A673 (cell line): ENCODE data around the gene RGS8.

Source experiments
- EZH2 ChIP-seq: fragments of 200-600 bp; sonication (generic); IDR thresholded peaks from 2 replicates; pipeline ENCODE4 v1.6.1; 2017; ENCODE audit warnings: borderline replicate concordance, low read depth, mild to moderate bottlenecking, mixed read lengths, antibody characterized with exemption, low read length; ENCODE audit not compliant: poor library complexity, severe bottlenecking
- TF ChIP-seq, protein P1 (sequence below): fragments of 300-800, 200-600 bp; sonication (generic); conservative IDR thresholded peaks from 2 replicates; pipeline ENCODE4 v1.5.1; 2017; ENCODE audit warnings: low read depth, mild to moderate bottlenecking, antibody characterized with exemption, low read length, moderate library complexity, mixed read lengths

- TF ChIP-seq, protein P1, sequence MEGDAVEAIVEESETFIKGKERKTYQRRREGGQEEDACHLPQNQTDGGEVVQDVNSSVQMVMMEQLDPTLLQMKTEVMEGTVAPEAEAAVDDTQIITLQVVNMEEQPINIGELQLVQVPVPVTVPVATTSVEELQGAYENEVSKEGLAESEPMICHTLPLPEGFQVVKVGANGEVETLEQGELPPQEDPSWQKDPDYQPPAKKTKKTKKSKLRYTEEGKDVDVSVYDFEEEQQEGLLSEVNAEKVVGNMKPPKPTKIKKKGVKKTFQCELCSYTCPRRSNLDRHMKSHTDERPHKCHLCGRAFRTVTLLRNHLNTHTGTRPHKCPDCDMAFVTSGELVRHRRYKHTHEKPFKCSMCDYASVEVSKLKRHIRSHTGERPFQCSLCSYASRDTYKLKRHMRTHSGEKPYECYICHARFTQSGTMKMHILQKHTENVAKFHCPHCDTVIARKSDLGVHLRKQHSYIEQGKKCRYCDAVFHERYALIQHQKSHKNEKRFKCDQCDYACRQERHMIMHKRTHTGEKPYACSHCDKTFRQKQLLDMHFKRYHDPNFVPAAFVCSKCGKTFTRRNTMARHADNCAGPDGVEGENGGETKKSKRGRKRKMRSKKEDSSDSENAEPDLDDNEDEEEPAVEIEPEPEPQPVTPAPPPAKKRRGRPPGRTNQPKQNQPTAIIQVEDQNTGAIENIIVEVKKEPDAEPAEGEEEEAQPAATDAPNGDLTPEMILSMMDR: no peak
- no peak for TF ChIP-seq EZH2
Measured at GRCh38 chr1:182662121-182662890, 22.1 kb downstream of the RGS8 start.
